ENCODE measurements around the gene ABTB2.

GRCh38 chr11:34135439-34135838 lies 222.4 kb downstream of the ABTB2 start:
- TF ChIP-seq CTCF (conservative IDR thresholded peaks at IDR 0.05; ENCODE audit: low read depth, low read length) (no peak), EZH2 (IDR thresholded peaks at IDR 0.05; ENCODE audit: borderline replicate concordance, low read depth, low read length, poor library complexity, severe bottlenecking) (no peak)

All from A673 (cell line).